HepG2 (cell line): ENCODE measurements around the gene ZNF134. TPM values are rescaled to one million over a fixed set of nuclear protein-coding genes. Genes with fewer than 3 reads are reported as not detected.
A peak's percentile ranks its signal among the peaks of the same experiment; 100 is the strongest.

Source experiments
- ADNP ChIP-seq: sonication (generic); formaldehyde crosslinking; IDR thresholded peaks from 2 replicates; pipeline ENCODE4 v1.4.0; 2020; ENCODE audit warnings: missing genetic modification reagents
- ARNT ChIP-seq: fragments of 450-650 bp; IDR thresholded peaks from 2 replicates; pipeline ENCODE4 v1.6.1; 2017
- CHD4 ChIP-seq: fragments of 200-600 bp; sonication (generic); IDR thresholded peaks from 2 replicates; pipeline ENCODE4 v1.7.0; 2017; ENCODE audit warnings: mild to moderate bottlenecking, low read length, borderline replicate concordance
- IKZF4 ChIP-seq: sonication (generic); formaldehyde crosslinking; IDR thresholded peaks from 2 replicates; pipeline ENCODE4 v1.5.1; 2020; ENCODE audit warnings: borderline replicate concordance, mild to moderate bottlenecking, low read depth, missing genetic modification reagents; ENCODE audit errors: not compliant biosample characterization
- IRF2 ChIP-seq: IDR thresholded peaks from 2 replicates; pipeline ENCODE4 v1.6.1; 2018; ENCODE audit warnings: missing genetic modification reagents, missing compliant biosample characterization
- JUNB ChIP-seq: sonication (generic); formaldehyde crosslinking; IDR thresholded peaks from 2 replicates; pipeline ENCODE4 v1.8.0; 2022; ENCODE audit warnings: missing genetic modification reagents, mild to moderate bottlenecking, borderline replicate concordance
- KDM5B ChIP-seq: sonication (generic); formaldehyde crosslinking; IDR thresholded peaks from 2 replicates; pipeline ENCODE4 v1.4.0; 2020; ENCODE audit warnings: missing genetic modification reagents, mild to moderate bottlenecking, borderline replicate concordance
- PAX8 ChIP-seq: sonication (generic); formaldehyde crosslinking; IDR thresholded peaks from 2 replicates; pipeline ENCODE4 v1.8.0; 2022; ENCODE audit warnings: mild to moderate bottlenecking, missing genetic modification reagents, borderline replicate concordance
- PLRG1 ChIP-seq: fragments of 450-650 bp; conservative IDR thresholded peaks from 2 replicates; pipeline ENCODE4 v1.6.1; 2016
- RORA ChIP-seq: sonication (generic); formaldehyde crosslinking; IDR thresholded peaks from 2 replicates; pipeline ENCODE4 v1.5.0; 2020; ENCODE audit warnings: mild to moderate bottlenecking, missing genetic modification reagents, moderate library complexity
- RXRB ChIP-seq: IDR thresholded peaks from 2 replicates; pipeline ENCODE4 v1.6.1; 2016; ENCODE audit warnings: borderline replicate concordance, missing genetic modification reagents, missing compliant biosample characterization
- STAG1 ChIP-seq: sonication (generic); formaldehyde crosslinking; IDR thresholded peaks from 2 replicates; pipeline ENCODE4 v1.4.0; 2020; ENCODE audit warnings: missing genetic modification reagents
- TCF7 ChIP-seq: sonication (generic); IDR thresholded peaks from 2 replicates; pipeline ENCODE4 v1.6.1; 2016; ENCODE audit warnings: antibody characterized with exemption, low read depth
- ZBTB42 ChIP-seq: sonication (generic); formaldehyde crosslinking; IDR thresholded peaks from 2 replicates; pipeline ENCODE4 v1.5.0; 2020; ENCODE audit warnings: mild to moderate bottlenecking, missing genetic modification reagents
- ZFP62 ChIP-seq: sonication (generic); formaldehyde crosslinking; IDR thresholded peaks from 2 replicates; pipeline ENCODE4 v1.4.0; 2020; ENCODE audit warnings: missing genetic modification reagents
- ZNF136 ChIP-seq: sonication (generic); formaldehyde crosslinking; IDR thresholded peaks from 2 replicates; pipeline ENCODE4 v1.8.1; 2022; ENCODE audit warnings: low read depth, mild to moderate bottlenecking, moderate library complexity, missing genetic modification reagents
- ZNF205 ChIP-seq: IDR thresholded peaks from 2 replicates; pipeline ENCODE4 v1.6.1; 2018; ENCODE audit warnings: missing biosample characterization, missing genetic modification reagents
- ZNF503 ChIP-seq: sonication (generic); formaldehyde crosslinking; IDR thresholded peaks from 2 replicates; pipeline ENCODE4 v1.4.0; 2020; ENCODE audit warnings: missing genetic modification reagents
- ZNF607 ChIP-seq: sonication (generic); formaldehyde crosslinking; IDR thresholded peaks from 2 replicates; pipeline ENCODE4 v1.5.1; 2020; ENCODE audit warnings: missing genetic modification reagents, mild to moderate bottlenecking, borderline replicate concordance
- ZNF678 ChIP-seq: sonication (generic); formaldehyde crosslinking; IDR thresholded peaks from 2 replicates; pipeline ENCODE4 v1.4.0; 2020; ENCODE audit warnings: mild to moderate bottlenecking, missing genetic modification reagents
- polyA plus RNA-seq, 8 experiments: library from polyadenylated mRNA; depleted of rRNA in 3 of 8; stranded (reverse) in 7 of 8; unstranded in 1 of 8; fragments of >200 nt; fragmentation: Illumina TruSeq in 4 of 8; extraction: Trizol in 4 of 8; gene quantifications; 2 replicates each; pipeline versions ENCODE4 v1.2.1 to v1.2.3, GENCODE V29; 2011 to 2016; ENCODE audit warnings: low read depth in 4 of 8, missing spikeins in 1 of 8, mixed read lengths in 1 of 8; ENCODE audit not compliant: insufficient read depth in 1 of 8
- total RNA-seq, 5 experiments: library from RNA; depleted of rRNA; stranded (reverse); fragments of >200 nt; fragmentation: Illumina TruSeq; extraction: Trizol; gene quantifications; 2 replicates each; pipeline ENCODE4 v1.2.3, GENCODE V29; 2016; ENCODE audit warnings: low read depth in 1 of 5
- TF ChIP-seq, protein P1 (sequence below): sonication (generic); formaldehyde crosslinking; IDR thresholded peaks from 2 replicates; pipeline ENCODE4 v1.4.0; 2020; ENCODE audit warnings: missing genetic modification reagents; ENCODE audit errors: not compliant biosample characterization
- TF ChIP-seq, protein P2 (sequence below): sonication (generic); formaldehyde crosslinking; IDR thresholded peaks from 2 replicates; pipeline ENCODE4 v1.5.0; 2020; ENCODE audit warnings: missing genetic modification reagents, mild to moderate bottlenecking, borderline replicate concordance

ZNF134 gene
- total and polyA plus RNA-seq, 2 of the 13 experiments (the other 11 are each of a cell fraction or from before 2014, with no cell fraction given) = 6.8 to 17.1 TPM

DNA sequence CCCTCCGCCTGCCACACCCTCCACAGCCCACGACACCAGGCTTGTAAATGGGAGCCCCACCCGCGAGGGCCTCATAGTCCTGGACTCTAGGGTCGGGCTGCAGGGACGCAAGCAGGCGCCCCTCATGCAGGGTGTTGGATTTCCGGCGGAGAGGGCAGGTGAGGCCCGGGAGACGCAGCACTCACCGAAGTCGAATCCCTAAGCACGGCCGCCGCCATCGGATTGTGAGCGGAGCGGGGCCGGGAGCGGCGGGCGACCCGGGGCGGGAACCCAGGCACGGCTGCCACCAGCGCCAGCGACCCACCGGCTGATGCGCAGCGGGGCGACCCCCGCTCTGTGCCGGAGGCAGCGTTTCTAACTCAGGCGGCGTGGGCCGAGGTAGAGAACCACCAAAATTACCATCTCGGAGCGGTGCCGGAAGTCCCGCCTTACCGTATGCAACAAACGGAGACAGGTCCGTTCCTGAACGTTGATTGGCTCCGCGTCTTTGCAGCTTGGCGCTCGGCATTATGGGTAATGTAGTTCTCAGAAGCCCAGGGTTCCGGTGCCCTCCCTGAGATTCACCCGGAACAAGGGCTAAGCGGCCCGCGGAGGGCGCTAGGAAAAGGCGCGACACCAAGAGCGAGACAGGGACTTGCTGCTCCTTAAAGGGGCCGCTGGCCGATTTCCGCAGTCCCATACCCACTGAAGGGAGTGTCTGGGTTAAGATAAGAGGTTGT, 35.4 kb upstream of the ZNF134 start, which contains the start of gene ZNF416 (continued):
- no peak; the same call in 1 of the 2 replicates for TF ChIP-seq PAX8
- no peak for TF ChIP-seq CHD4
- TF ChIP-seq STAG1 (CRISPR knock-in tag) = peak; percentile 53
- TF ChIP-seq, protein P1, sequence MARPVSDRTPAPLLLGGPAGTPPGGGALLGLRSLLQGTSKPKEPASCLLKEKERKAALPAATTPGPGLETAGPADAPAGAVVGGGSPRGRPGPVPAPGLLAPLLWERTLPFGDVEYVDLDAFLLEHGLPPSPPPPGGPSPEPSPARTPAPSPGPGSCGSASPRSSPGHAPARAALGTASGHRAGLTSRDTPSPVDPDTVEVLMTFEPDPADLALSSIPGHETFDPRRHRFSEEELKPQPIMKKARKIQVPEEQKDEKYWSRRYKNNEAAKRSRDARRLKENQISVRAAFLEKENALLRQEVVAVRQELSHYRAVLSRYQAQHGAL (CRISPR knock-in tag) = no peak
- no peak for TF ChIP-seq ADNP
- TF ChIP-seq ZBTB42 (CRISPR knock-in tag) = no peak
- no peak for TF ChIP-seq ZNF136 (CRISPR knock-in tag)
- TF ChIP-seq ZNF503 (CRISPR knock-in tag) = 0 out of 2 replicates have a peak, but pooled peaks have one; percentile 26
- no peak for TF ChIP-seq TCF7
- no peak for TF ChIP-seq IKZF4
- TF ChIP-seq ARNT = no peak
- TF ChIP-seq PLRG1 = no peak
- TF ChIP-seq, protein P2, sequence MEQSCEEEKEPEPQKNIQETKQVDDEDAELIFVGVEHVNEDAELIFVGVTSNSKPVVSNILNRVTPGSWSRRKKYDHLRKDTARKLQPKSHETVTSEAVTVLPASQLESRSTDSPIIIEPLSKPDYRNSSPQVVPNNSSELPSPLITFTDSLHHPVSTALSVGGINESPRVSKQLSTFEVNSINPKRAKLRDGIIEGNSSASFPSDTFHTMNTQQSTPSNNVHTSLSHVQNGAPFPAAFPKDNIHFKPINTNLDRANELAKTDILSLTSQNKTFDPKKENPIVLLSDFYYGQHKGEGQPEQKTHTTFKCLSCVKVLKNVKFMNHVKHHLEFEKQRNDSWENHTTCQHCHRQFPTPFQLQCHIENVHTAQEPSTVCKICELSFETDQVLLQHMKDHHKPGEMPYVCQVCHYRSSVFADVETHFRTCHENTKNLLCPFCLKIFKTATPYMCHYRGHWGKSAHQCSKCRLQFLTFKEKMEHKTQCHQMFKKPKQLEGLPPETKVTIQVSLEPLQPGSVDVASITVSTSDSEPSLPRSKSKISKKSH (CRISPR knock-in tag) = no peak; the same call in 1 of the 2 replicates
- TF ChIP-seq ZNF678 = 0 out of 2 replicates have a peak, but pooled peaks have one; percentile 66
- no peak for TF ChIP-seq ZFP62
- no peak for TF ChIP-seq KDM5B (CRISPR knock-in tag)
- TF ChIP-seq ZNF607 (CRISPR knock-in tag) = no peak
- TF ChIP-seq IRF2 (CRISPR knock-in tag) = peak; percentile 94
- no peak for TF ChIP-seq JUNB
- TF ChIP-seq RORA (CRISPR knock-in tag) = no peak
- 0 out of 2 replicates have a peak, but pooled peaks have one; percentile 40 for TF ChIP-seq RXRB
- TF ChIP-seq ZNF205 (CRISPR knock-in tag) = peak; percentile 94
